GM23338 (cell line): Measurements from ENCODE around the gene MARK2.

Experiments used
- CREB1 ChIP-seq: fragments of 250-450 bp; sonication (Bioruptor Pico); IDR thresholded peaks from 2 replicates; pipeline ENCODE4 v1.5.0; 2020; ENCODE audit warnings: low read depth, mild to moderate bottlenecking, moderate library complexity
- CTCF ChIP-seq, 2 experiments: fragments of 200-600 bp in 1 of 2; sonication (generic) in 1 of 2; conservative IDR thresholded peaks; 2 replicates each; pipeline versions ENCODE4 v1.5.1 to v1.6.1; 2016 to 2017; ENCODE audit warnings: antibody characterized with exemption in 2 of 2, low read depth in 2 of 2, mild to moderate bottlenecking in 2 of 2, moderate library complexity in 1 of 2
- EZH2 ChIP-seq: fragments of 200-600 bp; sonication (generic); IDR thresholded peaks from one replicate; pipeline ENCODE4 v1.8.0; 2017; ENCODE audit warnings: antibody characterized with exemption, mild to moderate bottlenecking, low read depth; ENCODE audit not compliant: unreplicated experiment
- EZH2phosphoT487 ChIP-seq: fragments of 200-600 bp; sonication (generic); IDR thresholded peaks from one replicate; pipeline ENCODE4 v1.8.1; 2018; ENCODE audit warnings: antibody characterized with exemption; ENCODE audit not compliant: unreplicated experiment
- JUNB ChIP-seq: IDR thresholded peaks from one replicate; pipeline ENCODE4 v1.6.1; 2016; ENCODE audit warnings: antibody characterized with exemption; ENCODE audit not compliant: unreplicated experiment
- NANOG ChIP-seq: IDR thresholded peaks from 2 replicates; pipeline ENCODE4 v1.6.1; 2016; ENCODE audit warnings: antibody characterized with exemption, borderline replicate concordance
- POLR2AphosphoS5 ChIP-seq: IDR thresholded peaks from 2 replicates; pipeline ENCODE4 v1.6.1; 2016; ENCODE audit warnings: antibody characterized with exemption, low read depth
- STAT1 ChIP-seq: IDR thresholded peaks from one replicate; pipeline ENCODE4 v1.6.1; 2016; ENCODE audit warnings: antibody characterized with exemption; ENCODE audit not compliant: unreplicated experiment
- ZNF331 ChIP-seq: fragments of 250-450 bp; sonication (Bioruptor Pico); IDR thresholded peaks from 2 replicates; pipeline ENCODE4 v1.5.0; 2020; ENCODE audit warnings: low read depth, mild to moderate bottlenecking, moderate library complexity
- TF ChIP-seq, protein P1 (sequence below): IDR thresholded peaks from 2 replicates; pipeline ENCODE4 v1.6.1; 2016; ENCODE audit warnings: antibody characterized with exemption
- TF ChIP-seq, protein P2 (sequence below): IDR thresholded peaks from one replicate; pipeline ENCODE4 v1.6.1; 2018; ENCODE audit warnings: antibody characterized with exemption; ENCODE audit not compliant: unreplicated experiment

DNA sequence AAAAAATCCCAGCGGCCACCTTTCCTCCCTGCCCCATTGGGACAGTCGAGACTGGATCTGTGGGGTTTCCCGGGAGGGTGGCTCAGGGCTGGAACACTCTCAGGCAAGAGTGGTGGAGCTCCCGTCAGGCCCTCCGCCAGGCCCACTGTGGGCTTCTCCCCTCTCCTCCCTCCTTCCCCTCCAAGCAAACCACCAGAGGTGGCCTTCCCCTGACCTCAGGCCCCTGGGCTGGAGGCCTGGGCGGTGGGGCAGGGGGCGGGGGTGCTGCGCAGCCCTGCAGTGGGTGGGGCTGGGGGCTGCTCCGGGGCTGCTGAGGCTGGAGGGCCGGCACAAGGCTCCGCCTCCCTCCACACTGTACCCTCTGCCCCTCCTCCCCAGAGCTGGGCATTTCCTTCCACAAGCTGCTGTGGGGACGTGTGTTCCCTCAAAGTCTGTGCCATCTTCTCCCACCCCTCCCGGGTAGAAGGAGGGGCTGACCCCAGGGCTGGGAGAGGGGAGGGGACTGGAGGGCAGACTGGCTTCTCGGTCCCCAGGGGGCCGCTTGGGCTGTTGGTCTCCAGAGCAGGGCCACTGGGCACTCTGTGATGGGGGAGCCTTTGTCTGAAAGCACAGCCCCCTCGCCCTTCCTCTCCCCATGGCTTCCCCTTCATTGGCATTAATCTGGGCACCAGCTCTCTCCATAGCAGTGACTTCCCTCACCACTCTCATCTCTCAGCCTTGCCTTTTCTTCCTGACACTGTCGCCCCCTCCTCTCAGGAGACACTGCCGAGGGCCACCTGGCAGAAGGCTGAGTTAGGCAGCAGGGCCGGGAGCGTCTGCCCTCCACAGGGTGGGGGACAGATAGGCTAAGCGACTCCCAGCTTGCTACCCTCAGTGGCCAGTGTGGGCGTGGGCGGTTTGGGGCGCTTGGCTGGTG is 70.9 kb downstream of the MARK2 start:
- TF ChIP-seq CTCF (conservative IDR thresholded peaks at IDR 0.05; ENCODE audit: low read depth in 2 of 2) (no peak), NANOG (no peak), EZH2 (no peak), EZH2phosphoT487 (no peak), POLR2AphosphoS5 (no peak), CREB1 (CRISPR knock-in tag) (no peak), STAT1 (no peak), JUNB (no peak), ZNF331 (CRISPR knock-in tag) (no peak)
- TF ChIP-seq, protein P1, sequence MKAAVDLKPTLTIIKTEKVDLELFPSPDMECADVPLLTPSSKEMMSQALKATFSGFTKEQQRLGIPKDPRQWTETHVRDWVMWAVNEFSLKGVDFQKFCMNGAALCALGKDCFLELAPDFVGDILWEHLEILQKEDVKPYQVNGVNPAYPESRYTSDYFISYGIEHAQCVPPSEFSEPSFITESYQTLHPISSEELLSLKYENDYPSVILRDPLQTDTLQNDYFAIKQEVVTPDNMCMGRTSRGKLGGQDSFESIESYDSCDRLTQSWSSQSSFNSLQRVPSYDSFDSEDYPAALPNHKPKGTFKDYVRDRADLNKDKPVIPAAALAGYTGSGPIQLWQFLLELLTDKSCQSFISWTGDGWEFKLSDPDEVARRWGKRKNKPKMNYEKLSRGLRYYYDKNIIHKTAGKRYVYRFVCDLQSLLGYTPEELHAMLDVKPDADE: no peak
- TF ChIP-seq, protein P2, sequence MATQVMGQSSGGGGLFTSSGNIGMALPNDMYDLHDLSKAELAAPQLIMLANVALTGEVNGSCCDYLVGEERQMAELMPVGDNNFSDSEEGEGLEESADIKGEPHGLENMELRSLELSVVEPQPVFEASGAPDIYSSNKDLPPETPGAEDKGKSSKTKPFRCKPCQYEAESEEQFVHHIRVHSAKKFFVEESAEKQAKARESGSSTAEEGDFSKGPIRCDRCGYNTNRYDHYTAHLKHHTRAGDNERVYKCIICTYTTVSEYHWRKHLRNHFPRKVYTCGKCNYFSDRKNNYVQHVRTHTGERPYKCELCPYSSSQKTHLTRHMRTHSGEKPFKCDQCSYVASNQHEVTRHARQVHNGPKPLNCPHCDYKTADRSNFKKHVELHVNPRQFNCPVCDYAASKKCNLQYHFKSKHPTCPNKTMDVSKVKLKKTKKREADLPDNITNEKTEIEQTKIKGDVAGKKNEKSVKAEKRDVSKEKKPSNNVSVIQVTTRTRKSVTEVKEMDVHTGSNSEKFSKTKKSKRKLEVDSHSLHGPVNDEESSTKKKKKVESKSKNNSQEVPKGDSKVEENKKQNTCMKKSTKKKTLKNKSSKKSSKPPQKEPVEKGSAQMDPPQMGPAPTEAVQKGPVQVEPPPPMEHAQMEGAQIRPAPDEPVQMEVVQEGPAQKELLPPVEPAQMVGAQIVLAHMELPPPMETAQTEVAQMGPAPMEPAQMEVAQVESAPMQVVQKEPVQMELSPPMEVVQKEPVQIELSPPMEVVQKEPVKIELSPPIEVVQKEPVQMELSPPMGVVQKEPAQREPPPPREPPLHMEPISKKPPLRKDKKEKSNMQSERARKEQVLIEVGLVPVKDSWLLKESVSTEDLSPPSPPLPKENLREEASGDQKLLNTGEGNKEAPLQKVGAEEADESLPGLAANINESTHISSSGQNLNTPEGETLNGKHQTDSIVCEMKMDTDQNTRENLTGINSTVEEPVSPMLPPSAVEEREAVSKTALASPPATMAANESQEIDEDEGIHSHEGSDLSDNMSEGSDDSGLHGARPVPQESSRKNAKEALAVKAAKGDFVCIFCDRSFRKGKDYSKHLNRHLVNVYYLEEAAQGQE: no peak
